Measurements from ENCODE around the gene SSBP2. TPM values are rescaled to one million over a fixed set of nuclear protein-coding genes. Genes with fewer than 3 reads are reported as not detected.

SSBP2 gene
- total and polyA plus RNA-seq, 7 donors: 9.9 to 89.2 (median 68.7) TPM

GRCh38 chr5:81420039-81420667, 330.7 kb downstream of the SSBP2 start:
- intact Hi-C loops (cut with DNase I): loop anchor here (5.0 kb wide), 1 partner anchor 552 kb away; the partner anchor contains the start of gene ATG10
- Histone ChIP-seq H3K27ac (peak overlapping the region in 1 of 4 donors; percentile 38), H3K9me3 (no peaks in the 10 kb centered on the region), H3K4me3 (no peak overlapping the region), H3K27me3 (no peaks in the 10 kb centered on the region), H3K36me3 (peaks cover 0 to 25% (median 0%) of the 10 kb centered on the region in 4 donors), H3K4me1 (peaks cover 0 to 27% (median 15%) of the 10 kb centered on the region in 4 donors)
- 57 to 78% methylated on average over 6 of the region's 6 CpGs for WGBS, 2 donors
- TF ChIP-seq POLR2A (IDR thresholded peaks at IDR 0.05) (no peak), CTCF (IDR thresholded peaks at IDR 0.05) (no peak), EP300 (IDR thresholded peaks at IDR 0.05) (no peak), POLR2AphosphoS5 (IDR thresholded peaks at IDR 0.05) (no peak)
- no peak for DNase-seq

- Histone ChIP-seq H3K9me3 (no peaks in the 10 kb centered on the region), H3K36me3 (peaks cover 0 to 30% (median 0%) of the 10 kb centered on the region in 4 donors), H3K4me3 (no peak overlapping the region), H3K27ac (no peak overlapping the region), H3K27me3 (no peaks in the 10 kb centered on the region), H3K4me1 (peaks cover 0 to 27% (median 15%) of the 10 kb centered on the region in 4 donors)
- TF ChIP-seq POLR2AphosphoS5 (IDR thresholded peaks at IDR 0.05) (no peak), CTCF (IDR thresholded peaks at IDR 0.05) (no peak), POLR2A (IDR thresholded peaks at IDR 0.05) (no peak), EP300 (IDR thresholded peaks at IDR 0.05) (no peak)
- intact Hi-C loops (cut with DNase I): no loop called here
- DNase-seq: no peak
These were observed 332.3 kb downstream of the SSBP2 start for GRCh38 chr5:81418606-81419005.

- no peak for DNase-seq
- H3K27me3 ChIP-seq: no peaks in the 10 kb centered on the region
- peaks cover 0 to 30% (median 0%) of the 10 kb centered on the region in 4 donors for H3K36me3 ChIP-seq
- intact Hi-C loops (cut with DNase I): no loop called here
- no peak overlapping the region for H3K4me3 ChIP-seq
- H3K27ac ChIP-seq: no peak overlapping the region
- WGBS, 2 donors: 91 to 92% methylated on average over 4 of the region's 4 CpGs
- H3K4me1 ChIP-seq: peaks cover 0 to 13% (median 11%) of the 10 kb centered on the region in 4 donors
- TF ChIP-seq EP300 (IDR thresholded peaks at IDR 0.05): no peak
- TF ChIP-seq CTCF (IDR thresholded peaks at IDR 0.05): no peak
- TF ChIP-seq POLR2AphosphoS5 (IDR thresholded peaks at IDR 0.05): no peak
- TF ChIP-seq POLR2A (IDR thresholded peaks at IDR 0.05): no peak
- H3K9me3 ChIP-seq: no peaks in the 10 kb centered on the region
These were observed 333.8 kb downstream of the SSBP2 start for GRCh38 chr5:81417052-81417451.

- no peak for DNase-seq
- intact Hi-C loops (cut with DNase I): no loop called here
- Histone ChIP-seq H3K9me3 (no peaks in the 10 kb centered on the region), H3K4me3 (no peak overlapping the region), H3K36me3 (peaks cover 0 to 5% (median 0%) of the 10 kb centered on the region in 4 donors), H3K4me1 (no peaks in the 10 kb centered on the region), H3K27me3 (no peaks in the 10 kb centered on the region), H3K27ac (no peak overlapping the region)
- 93 to 95% methylated on average over 2 of the region's 2 CpGs for WGBS, 2 donors
- TF ChIP-seq POLR2A (IDR thresholded peaks at IDR 0.05): no peak
- no peak for TF ChIP-seq POLR2AphosphoS5 (IDR thresholded peaks at IDR 0.05)
- no peak for TF ChIP-seq EP300 (IDR thresholded peaks at IDR 0.05)
- TF ChIP-seq CTCF (IDR thresholded peaks at IDR 0.05): no peak
These were observed 341.0 kb downstream of the SSBP2 start for GRCh38 chr5:81409896-81410295.

GRCh38 chr5:81409361-81409760, 341.5 kb downstream of the SSBP2 start:
- no peak overlapping the region for H3K4me3 ChIP-seq
- no peaks in the 10 kb centered on the region for H3K9me3 ChIP-seq
- no peak for DNase-seq
- no peaks in the 10 kb centered on the region for H3K4me1 ChIP-seq
- peaks cover 0 to 2% (median 0%) of the 10 kb centered on the region in 4 donors for H3K36me3 ChIP-seq
- intact Hi-C loops (cut with DNase I): no loop called here
- 94 to 99% methylated on average over 2 of the region's 2 CpGs for WGBS, 2 donors
- TF ChIP-seq POLR2A (IDR thresholded peaks at IDR 0.05) (no peak), EP300 (IDR thresholded peaks at IDR 0.05) (no peak), CTCF (IDR thresholded peaks at IDR 0.05) (no peak), POLR2AphosphoS5 (IDR thresholded peaks at IDR 0.05) (no peak)
- H3K27ac ChIP-seq: no peak overlapping the region
- no peaks in the 10 kb centered on the region for H3K27me3 ChIP-seq
